HG03378 (cell line): Measurements from ENCODE around the gene HOOK2.
"Not testable (repeated sequence)": the region's sequence is repeated elsewhere in the genome, so short reads cannot be mapped to it uniquely, and the experiment has no call there.

Experiments
- ATAC-seq: cut with Tn5 transposase; IDR thresholded peaks from one replicate; pipeline ENCODE4 v1.9.1; 2021; ENCODE audit warnings: mild to moderate bottlenecking, moderate library complexity; ENCODE audit not compliant: unreplicated experiment

HOOK2 gene

GRCh38 chr19:12722566-12723380, 52.6 kb downstream of the HOOK2 start:
- ATAC-seq, result peak; percentile 82

GRCh38 chr19:12721656-12722565, 53.4 kb downstream of the HOOK2 start:
- no peak for ATAC-seq

GRCh38 chr19:12720851-12721655, 54.3 kb downstream of the HOOK2 start:
- no peak for ATAC-seq

- no peak for ATAC-seq
Measured at GRCh38 chr19:12720296-12720695, 55.1 kb downstream of the HOOK2 start.

GRCh38 chr19:12715929-12716328, 59.4 kb downstream of the HOOK2 start:
- ATAC-seq, result no peak

DNA sequence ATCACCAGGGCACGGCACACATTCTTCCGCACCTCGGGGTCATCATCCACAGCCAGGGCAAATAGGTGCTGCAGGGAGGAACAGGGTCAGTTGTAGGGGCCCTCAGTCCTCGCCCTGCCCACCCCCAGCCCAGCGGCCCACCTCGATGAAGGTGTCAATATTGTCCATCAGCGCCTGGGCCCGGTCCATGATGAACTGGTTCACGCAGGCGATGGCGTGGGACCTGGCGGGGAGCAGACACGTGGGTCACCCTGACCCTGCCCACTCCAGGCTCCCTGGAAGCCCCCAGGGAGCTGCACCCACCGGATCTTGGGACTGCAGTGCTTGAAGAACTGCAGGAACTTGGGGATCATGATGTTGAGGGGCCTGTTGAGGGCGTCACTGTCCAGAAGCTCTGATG, 60.2 kb downstream of the HOOK2 start:
- no peak for ATAC-seq

- not testable (repeated sequence) for ATAC-seq
Measured at GRCh38 chr19:12713304-12713703, 62.0 kb downstream of the HOOK2 start.
